Measurements from ENCODE around the gene CPB1.
A peak's percentile ranks its signal among the peaks of the same experiment; 100 is the strongest.

CPB1 gene

GRCh38 chr3:148790851-148791735 lies 36.5 kb upstream of the CPB1 start:
- Histone ChIP-seq H3K27me3 (no peaks in the 10 kb centered on the region), H3K9me3 (no peaks in the 10 kb centered on the region; the same call in none of the 2 replicates), H3K4me3 (ENCODE audit: low read depth, low read length) (no peak overlapping the region), H3K4me1 (peaks cover 34% of the 10 kb centered on the region), H3K36me3 (no peaks in the 10 kb centered on the region)
- TF ChIP-seq CTCF (IDR thresholded peaks at IDR 0.05; ENCODE audit: low read depth, low read length): no peak
- peak; percentile 32 for DNase-seq

GRCh38 chr3:148791920-148792319 lies 35.7 kb upstream of the CPB1 start:
- H3K36me3 ChIP-seq: no peaks in the 10 kb centered on the region
- H3K4me3 ChIP-seq (ENCODE audit: low read depth, low read length): no peak overlapping the region
- no peaks in the 10 kb centered on the region; the same call in 1 of the 2 replicates for H3K9me3 ChIP-seq
- H3K27me3 ChIP-seq: no peaks in the 10 kb centered on the region
- DNase-seq: no peak
- no peak for TF ChIP-seq CTCF (IDR thresholded peaks at IDR 0.05; ENCODE audit: low read depth, low read length)
- peaks cover 34% of the 10 kb centered on the region for H3K4me1 ChIP-seq

- no peaks in the 10 kb centered on the region for H3K36me3 ChIP-seq
- peaks cover 34% of the 10 kb centered on the region for H3K4me1 ChIP-seq
- no peaks in the 10 kb centered on the region; the same call in 1 of the 2 replicates for H3K9me3 ChIP-seq
- no peak for TF ChIP-seq CTCF (IDR thresholded peaks at IDR 0.05; ENCODE audit: low read depth, low read length)
- H3K4me3 ChIP-seq (ENCODE audit: low read depth, low read length): no peak overlapping the region
- no peak for DNase-seq
- H3K27me3 ChIP-seq: no peaks in the 10 kb centered on the region
Measured at GRCh38 chr3:148792516-148792915, 35.1 kb upstream of the CPB1 start.

GRCh38 chr3:148796799-148797198 lies 30.8 kb upstream of the CPB1 start:
- peaks cover 11% of the 10 kb centered on the region for H3K4me1 ChIP-seq
- TF ChIP-seq CTCF (IDR thresholded peaks at IDR 0.05; ENCODE audit: low read depth, low read length): no peak
- no peaks in the 10 kb centered on the region for H3K36me3 ChIP-seq
- H3K9me3 ChIP-seq: no peaks in the 10 kb centered on the region; the same call in 1 of the 2 replicates
- H3K4me3 ChIP-seq (ENCODE audit: low read depth, low read length): no peak overlapping the region
- H3K27me3 ChIP-seq: no peaks in the 10 kb centered on the region
- DNase-seq: no peak

GRCh38 chr3:148797795-148798194 lies 29.8 kb upstream of the CPB1 start:
- H3K9me3 ChIP-seq: no peaks in the 10 kb centered on the region
- TF ChIP-seq CTCF (IDR thresholded peaks at IDR 0.05; ENCODE audit: low read depth, low read length): no peak
- no peak overlapping the region for H3K4me3 ChIP-seq (ENCODE audit: low read depth, low read length)
- H3K27me3 ChIP-seq: no peaks in the 10 kb centered on the region
- peaks cover 1% of the 10 kb centered on the region; the same call in 1 of the 2 replicates for H3K4me1 ChIP-seq
- H3K36me3 ChIP-seq: no peaks in the 10 kb centered on the region
- DNase-seq: no peak

DNA sequence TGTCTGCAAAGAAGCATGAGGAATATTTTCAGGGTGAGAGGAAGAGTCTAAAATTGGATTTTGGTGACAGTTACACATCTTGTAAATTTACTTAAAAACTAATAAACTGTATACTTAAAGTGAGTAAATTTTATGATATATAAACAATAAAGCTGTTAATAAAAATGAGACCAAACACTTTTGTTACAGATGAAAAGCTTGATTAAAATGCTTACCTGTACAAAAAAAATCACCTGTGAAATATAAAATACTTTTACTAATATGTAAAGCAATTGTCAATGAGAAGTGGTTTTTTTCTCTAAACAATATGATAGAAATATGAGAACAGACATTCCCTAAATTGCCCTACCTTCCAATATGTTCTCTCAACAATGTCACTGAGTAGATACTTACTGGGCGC lies 27.2 kb upstream of the CPB1 start:
- TF ChIP-seq CTCF (IDR thresholded peaks at IDR 0.05; ENCODE audit: low read depth, low read length): no peak
- H3K27me3 ChIP-seq: no peaks in the 10 kb centered on the region
- H3K4me1 ChIP-seq: no peaks in the 10 kb centered on the region
- no peak overlapping the region for H3K4me3 ChIP-seq (ENCODE audit: low read depth, low read length)
- no peaks in the 10 kb centered on the region for H3K9me3 ChIP-seq
- H3K36me3 ChIP-seq: no peaks in the 10 kb centered on the region
- no peak for DNase-seq
